Muscle layer of colon (tissue), 2 donors: ENCODE results near the gene GJC2.
"Not testable (repeated sequence)": the region's sequence is repeated elsewhere in the genome, so short reads cannot be mapped to it uniquely, and the experiment has no call there.

Source experiments
- H3K27ac ChIP-seq: one replicate; pipeline ENCODE4 v1.7.0; 2013; ENCODE audit warnings: low read depth, mild to moderate bottlenecking, low read length, moderate library complexity
- H3K27me3 ChIP-seq, 2 donors: one replicate each; pipeline ENCODE4 v1.7.0; 2013; ENCODE audit warnings: low read length in 2 of 2, mild to moderate bottlenecking in 2 of 2; ENCODE audit not compliant: insufficient read depth in 2 of 2, control insufficient read depth in 1 of 2
- H3K36me3 ChIP-seq: one replicate; pipeline ENCODE4 v1.7.0; 2013; ENCODE audit warnings: mild to moderate bottlenecking, low read length; ENCODE audit not compliant: insufficient read depth
- H3K4me1 ChIP-seq: one replicate; pipeline ENCODE4 v1.7.0; 2013; ENCODE audit warnings: mild to moderate bottlenecking, low read length; ENCODE audit not compliant: insufficient read depth
- H3K4me3 ChIP-seq, 2 donors: one replicate each; pipeline ENCODE4 v1.7.0; 2013; ENCODE audit warnings: low read length in 2 of 2, low read depth in 1 of 2, mild to moderate bottlenecking in 1 of 2, moderate library complexity in 1 of 2
- H3K9ac ChIP-seq: one replicate; pipeline ENCODE4 v1.7.0; 2013; ENCODE audit warnings: low read length
- H3K9me3 ChIP-seq: one replicate; pipeline ENCODE4 v1.7.0; 2013; ENCODE audit warnings: mild to moderate bottlenecking, low read length
- donor health status: abdominal sarcoma.
- donor health status: Adenocarcinoma of cecum.

Gene GJC2

GRCh38 chr1:228180271-228180958, 30.7 kb downstream of the GJC2 start:
- Histone ChIP-seq H3K4me1 (peaks cover 18% of the 10 kb centered on the region), H3K4me3 (no peak overlapping the region), H3K27ac (no peak overlapping the region), H3K36me3 (peaks cover 7% of the 10 kb centered on the region), H3K9me3 (no peaks in the 10 kb centered on the region), H3K27me3 (no peaks in the 10 kb centered on the region), H3K9ac (no peak overlapping the region)

GRCh38 chr1:228180959-228181644, 31.4 kb downstream of the GJC2 start:
- Histone ChIP-seq H3K36me3 (no peaks in the 10 kb centered on the region), H3K27me3 (no peaks in the 10 kb centered on the region), H3K9ac (no peak overlapping the region), H3K4me3 (no peak overlapping the region), H3K27ac (no peak overlapping the region), H3K9me3 (no peaks in the 10 kb centered on the region), H3K4me1 (peaks cover 11% of the 10 kb centered on the region)

- H3K9ac ChIP-seq = no peak overlapping the region
- H3K9me3 ChIP-seq = no peaks in the 10 kb centered on the region
- no peak overlapping the region for H3K4me3 ChIP-seq
- no peak overlapping the region for H3K27ac ChIP-seq
- H3K36me3 ChIP-seq = no peaks in the 10 kb centered on the region
- H3K4me1 ChIP-seq = peaks cover 6% of the 10 kb centered on the region
- no peaks in the 10 kb centered on the region for H3K27me3 ChIP-seq
Measured at GRCh38 chr1:228181645-228182034, 31.9 kb downstream of the GJC2 start.

- H3K27ac ChIP-seq = no peak overlapping the region
Measured at GRCh38 chr1:228182296-228183030, 32.7 kb downstream of the GJC2 start.

GRCh38 chr1:228184152-228184551, 34.4 kb downstream of the GJC2 start:
- Histone ChIP-seq H3K9me3 (no peaks in the 10 kb centered on the region), H3K4me1 (no peaks in the 10 kb centered on the region), H3K36me3 (no peaks in the 10 kb centered on the region), H3K27ac (no peak overlapping the region), H3K27me3 (no peaks in the 10 kb centered on the region), H3K4me3 (no peak overlapping the region), H3K9ac (no peak overlapping the region)

More at GRCh38 chr1:228182296-228183030, 32.7 kb downstream of the GJC2 start:
- Histone ChIP-seq H3K27me3 (no peaks in the 10 kb centered on the region), H3K9ac (no peak overlapping the region), H3K36me3 (no peaks in the 10 kb centered on the region), H3K4me3 (no peak overlapping the region), H3K4me1 (peaks cover 6% of the 10 kb centered on the region), H3K9me3 (no peaks in the 10 kb centered on the region)

GRCh38 chr1:228185641-228185965, 35.9 kb downstream of the GJC2 start:
- Histone ChIP-seq H3K36me3 (no peaks in the 10 kb centered on the region), H3K4me1 (no peaks in the 10 kb centered on the region), H3K27me3 (no peaks in the 10 kb centered on the region), H3K27ac (no peak overlapping the region), H3K4me3 (no peak overlapping the region), H3K9ac (no peak overlapping the region), H3K9me3 (no peaks in the 10 kb centered on the region)

- not testable (repeated sequence) for H3K36me3 ChIP-seq, H3K27me3 ChIP-seq, H3K9me3 ChIP-seq, H3K4me1 ChIP-seq, H3K9ac ChIP-seq, H3K4me3 ChIP-seq, H3K27ac ChIP-seq
Measured at GRCh38 chr1:228188249-228188648, 38.5 kb downstream of the GJC2 start.

- H3K4me3 ChIP-seq = no peak overlapping the region
- H3K9me3 ChIP-seq = no peaks in the 10 kb centered on the region
- H3K27ac ChIP-seq = no peak overlapping the region
- no peaks in the 10 kb centered on the region for H3K4me1 ChIP-seq
- no peaks in the 10 kb centered on the region for H3K36me3 ChIP-seq
- H3K27me3 ChIP-seq = no peaks in the 10 kb centered on the region
- no peak overlapping the region for H3K9ac ChIP-seq
Measured at GRCh38 chr1:228190182-228190581, 40.5 kb downstream of the GJC2 start.

- Histone ChIP-seq H3K9me3 (no peaks in the 10 kb centered on the region), H3K4me1 (no peaks in the 10 kb centered on the region), H3K27me3 (no peaks in the 10 kb centered on the region), H3K4me3 (no peak overlapping the region), H3K27ac (no peak overlapping the region), H3K36me3 (no peaks in the 10 kb centered on the region), H3K9ac (no peak overlapping the region)
Measured at GRCh38 chr1:228190778-228191177, 41.0 kb downstream of the GJC2 start.

GRCh38 chr1:228194436-228194835, 44.7 kb downstream of the GJC2 start:
- no peak overlapping the region for H3K27ac ChIP-seq
- no peaks in the 10 kb centered on the region for H3K9me3 ChIP-seq
- no peaks in the 10 kb centered on the region for H3K4me1 ChIP-seq
- H3K9ac ChIP-seq = no peak overlapping the region
- H3K36me3 ChIP-seq = no peaks in the 10 kb centered on the region
- no peak overlapping the region for H3K4me3 ChIP-seq
- H3K27me3 ChIP-seq = no peaks in the 10 kb centered on the region

GRCh38 chr1:228194921-228195812, 45.4 kb downstream of the GJC2 start:
- Histone ChIP-seq H3K4me1 (no peaks in the 10 kb centered on the region), H3K27me3 (no peaks in the 10 kb centered on the region), H3K4me3 (no peak overlapping the region), H3K9ac (no peak overlapping the region), H3K27ac (no peak overlapping the region), H3K9me3 (no peaks in the 10 kb centered on the region), H3K36me3 (no peaks in the 10 kb centered on the region)
